GM12891 (cell line): ENCODE data around the gene INHBC.
"Not testable (repeated sequence)": the region's sequence is repeated elsewhere in the genome, so short reads cannot be mapped to it uniquely, and the experiment has no call there.

Source experiments
- POLR2A ChIP-seq: IDR thresholded peaks from 2 replicates; pipeline ENCODE4 v1.6.1; 2011; ENCODE audit warnings: low read depth, low read length, control low read depth
- POLR2AphosphoS5 ChIP-seq: IDR thresholded peaks from 2 replicates; pipeline ENCODE4 v1.6.1; 2011; ENCODE audit warnings: low read depth, low read length, control low read depth

DNA sequence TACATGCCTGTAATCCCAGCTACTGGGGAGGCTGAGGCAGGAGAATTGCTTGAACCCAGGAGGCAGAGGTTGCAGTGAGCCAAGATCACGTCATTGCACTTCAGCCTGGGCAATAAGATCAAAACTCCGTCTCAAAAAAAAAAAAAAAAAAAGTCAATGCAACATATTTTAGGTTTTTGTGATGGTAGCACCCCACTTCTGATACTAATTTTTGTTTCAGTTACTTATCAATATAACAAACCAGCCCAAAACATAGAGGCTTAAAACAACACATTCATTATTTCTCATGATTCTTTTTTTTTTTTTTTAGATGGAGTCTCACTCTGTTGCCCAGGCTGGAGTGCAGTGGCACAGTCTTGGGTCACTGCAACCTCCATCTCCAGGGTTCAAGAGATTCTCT is 6.8 kb downstream of the INHBC start:
- not testable (repeated sequence) for TF ChIP-seq POLR2A, POLR2AphosphoS5
